Natural killer cell treated with Interleukin-12 subunit alpha and Interleukin-12 subunit beta and Interleukin-15 and Interleukin-18, amount 100 ng/mL, for 72 hours (primary cell): ENCODE data around the gene SMIM7. TPM values are rescaled to one million over a fixed set of nuclear protein-coding genes. Genes with fewer than 3 reads are reported as not detected.
A peak's percentile ranks its signal among the peaks of the same experiment; 100 is the strongest.
"Not testable (repeated sequence)": the region's sequence is repeated elsewhere in the genome, so short reads cannot be mapped to it uniquely, and the experiment has no call there.

Experiments used
- ATAC-seq, 2 donors: fragments of 150-1000 bp; cut with Tn5 transposase in 1 of 2; sonication (Bioruptor Pico), chemical (Tn5 transposase) in 1 of 2; 2 replicates each; pipeline ENCODE4 v1.10.0; 2021
- DNase-seq: peaks from one replicate; pipeline ENCODE4 v3.0.0; 2022; ENCODE audit warnings: low spot score
- H3K27ac Mint-ChIP-seq, 2 donors: 1 replicate in 1 of 2; 2 replicates in 1 of 2; pipeline ENCODE4 v1.8.0; 2022; ENCODE audit warnings: mixed read lengths in 2 of 2, mild to moderate bottlenecking in 1 of 2, moderate library complexity in 1 of 2
- H3K27me3 Mint-ChIP-seq, 2 donors: 1 replicate in 1 of 2; 2 replicates in 1 of 2; pipeline ENCODE4 v1.8.0; 2022; ENCODE audit warnings: mixed read lengths in 2 of 2
- H3K36me3 Mint-ChIP-seq: one replicate; pipeline ENCODE4 v1.8.0; 2022; ENCODE audit warnings: mixed read lengths
- H3K4me1 Mint-ChIP-seq, 2 donors: 1 replicate in 1 of 2; 2 replicates in 1 of 2; pipeline ENCODE4 v1.8.0; 2022; ENCODE audit warnings: low read depth in 2 of 2, mixed read lengths in 2 of 2, mild to moderate bottlenecking in 1 of 2
- H3K4me3 Mint-ChIP-seq: one replicate; pipeline ENCODE4 v1.8.0; 2022; ENCODE audit warnings: mixed read lengths
- H3K9me3 Mint-ChIP-seq: 2 replicates; pipeline ENCODE4 v1.8.0; 2022; ENCODE audit warnings: mixed read lengths
- total RNA-seq, 2 donors: library from RNA; stranded (reverse); gene quantifications; one replicate each; pipeline ENCODE4 v1.2.3, GENCODE V29; 2022

SMIM7 gene
- total RNA-seq, 2 donors from 2014 or later: 53.8 to 75.5 TPM

- Mint-ChIP-seq H3K36me3 (no peaks in the 10 kb centered on the region), H3K4me1 (no peaks in the 10 kb centered on the region), H3K9me3 (no peaks in the 10 kb centered on the region), H3K4me3 (no peak overlapping the region), H3K27ac (no peak overlapping the region), H3K27me3 (no peaks in the 10 kb centered on the region)
- ATAC-seq (no peak), DNase-seq (no peak)
Measured at GRCh38 chr19:16670291-16670690, 10.3 kb upstream of the SMIM7 start.

- H3K36me3 Mint-ChIP-seq, DNase-seq, H3K27ac Mint-ChIP-seq, H3K4me1 Mint-ChIP-seq, H3K4me3 Mint-ChIP-seq, H3K27me3 Mint-ChIP-seq, ATAC-seq, H3K9me3 Mint-ChIP-seq: not testable (repeated sequence)
Measured at GRCh38 chr19:16668702-16669101, 8.8 kb upstream of the SMIM7 start.

- Mint-ChIP-seq H3K9me3 (no peaks in the 10 kb centered on the region), H3K27ac (no peak overlapping the region), H3K4me3 (no peak overlapping the region), H3K36me3 (no peaks in the 10 kb centered on the region), H3K4me1 (peaks cover 0 to 4% of the 10 kb centered on the region in 2 donors), H3K27me3 (no peaks in the 10 kb centered on the region)
- no peak for ATAC-seq
- DNase-seq: no peak
Measured at GRCh38 chr19:16668176-16668575, 8.2 kb upstream of the SMIM7 start.

DNA sequence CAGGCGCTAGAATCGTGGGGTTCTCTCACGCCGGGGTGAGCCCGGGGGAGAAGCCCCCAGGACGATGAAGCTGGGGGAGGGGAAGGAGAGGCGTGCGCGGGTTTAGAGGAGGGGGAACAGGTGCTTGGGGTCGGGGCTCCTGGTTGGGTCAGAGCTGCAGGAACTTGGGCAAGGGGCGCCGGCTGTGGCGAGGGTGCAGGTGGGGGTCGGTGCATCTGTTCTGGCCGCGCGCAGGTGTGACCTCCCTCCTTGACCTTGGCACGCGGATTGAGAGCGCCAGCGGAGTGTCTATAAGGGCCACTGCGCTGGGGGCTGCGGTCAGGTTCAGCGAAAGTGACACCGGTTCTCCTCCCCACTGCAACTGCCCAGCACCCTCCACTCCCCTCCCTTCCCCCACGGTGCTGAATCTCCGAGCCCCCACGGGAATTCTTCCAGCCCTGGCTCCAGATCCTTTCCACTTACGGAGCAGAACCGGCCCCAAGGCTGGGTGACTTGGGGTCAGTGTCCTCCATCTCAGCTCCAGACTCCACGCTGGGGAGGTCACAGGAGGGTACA, 1.6 kb upstream of the SMIM7 start:
- no peaks in the 10 kb centered on the region for H3K9me3 Mint-ChIP-seq
- peaks cover 18 to 25% of the 10 kb centered on the region in 2 donors for H3K4me1 Mint-ChIP-seq
- peaks cover 5% of the 10 kb centered on the region for H3K36me3 Mint-ChIP-seq
- peak overlapping the region; percentile 69 for H3K4me3 Mint-ChIP-seq
- DNase-seq (peak; percentile 62), ATAC-seq (no peak)
- no peak overlapping the region for H3K27ac Mint-ChIP-seq
- no peaks in the 10 kb centered on the region for H3K27me3 Mint-ChIP-seq

GRCh38 chr19:16660763-16661479, 977 bp upstream of the SMIM7 start, which contains the start of gene TMEM38A:
TSS of gene TMEM38A (plus strand) at chr19:16661139. CDS start at chr19:16661218, 79 bp downstream.
- Mint-ChIP-seq H3K36me3 (peaks cover 5% of the 10 kb centered on the region), H3K27ac (peak within 1 kb of the TSS; percentile 81 to 98), H3K4me1 (peaks cover 18 to 30% of the 10 kb centered on the region in 2 donors), H3K9me3 (no peaks in the 10 kb centered on the region), H3K27me3 (no peaks in the 10 kb centered on the region), H3K4me3 (peak within 1 kb of the TSS; percentile 89)
- peak; percentile 29 to 48 for ATAC-seq
- peak; percentile 79 for DNase-seq

DNA sequence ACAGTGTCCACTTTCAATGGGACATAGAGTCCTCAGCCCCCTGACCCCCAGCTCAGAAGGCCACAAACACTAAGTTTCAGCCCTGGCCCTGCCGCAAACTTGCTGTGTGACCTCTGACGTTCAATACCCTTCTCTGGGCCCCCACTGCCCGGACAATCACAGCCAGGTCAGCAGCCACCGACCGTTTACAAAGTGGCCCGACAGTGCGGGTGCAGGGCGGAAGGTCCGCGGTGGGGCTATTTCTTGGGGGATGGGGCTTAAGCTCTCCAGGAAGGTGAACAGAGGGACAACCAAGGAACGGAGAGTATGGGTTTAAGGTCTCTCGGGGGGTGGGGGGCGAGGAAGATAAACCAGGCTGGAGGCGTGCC, 496 bp downstream of the SMIM7 start:
- DNase-seq (no peak), ATAC-seq (no peak)
- peaks cover 18 to 31% of the 10 kb centered on the region in 2 donors for H3K4me1 Mint-ChIP-seq

GRCh38 chr19:16657384-16657783, 2.6 kb downstream of the SMIM7 start:
- Mint-ChIP-seq H3K36me3 (peaks cover 15% of the 10 kb centered on the region), H3K4me3 (peak overlapping the region; percentile 17), H3K4me1 (peaks cover 18 to 38% of the 10 kb centered on the region in 2 donors), H3K27ac (no peak overlapping the region), H3K27me3 (no peaks in the 10 kb centered on the region), H3K9me3 (no peaks in the 10 kb centered on the region)
- ATAC-seq (no peak), DNase-seq (no peak)

More for the DNA sequence above, 496 bp downstream of the SMIM7 start:
- H3K9me3 Mint-ChIP-seq: no peaks in the 10 kb centered on the region
- H3K4me3 Mint-ChIP-seq: peak overlapping the region; percentile 89
- H3K27ac Mint-ChIP-seq: peak overlapping the region; percentile 81 to 98
- peaks cover 5% of the 10 kb centered on the region for H3K36me3 Mint-ChIP-seq
- H3K27me3 Mint-ChIP-seq: no peaks in the 10 kb centered on the region

DNA sequence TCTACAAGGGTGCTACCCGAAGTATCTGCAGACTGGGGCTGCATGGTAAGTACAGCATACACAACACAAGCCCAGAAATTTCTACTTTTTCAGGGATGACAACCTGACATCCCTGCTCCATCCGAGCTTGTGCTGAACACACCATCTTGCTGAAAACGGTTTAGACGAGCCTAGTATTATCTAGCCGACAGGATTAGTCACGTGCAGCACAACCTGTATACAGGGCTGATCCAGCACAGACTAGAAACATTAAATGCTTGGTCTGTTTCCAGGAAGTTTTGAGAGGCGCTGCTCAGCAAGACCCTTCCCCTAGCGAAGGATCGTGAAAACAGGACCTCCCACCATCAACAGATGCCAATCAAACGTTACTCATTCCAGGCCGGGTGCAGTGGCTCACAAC, 4.2 kb downstream of the SMIM7 start:
- Mint-ChIP-seq H3K4me3 (no peak overlapping the region), H3K27ac (no peak overlapping the region), H3K4me1 (peaks cover 18 to 42% of the 10 kb centered on the region in 2 donors), H3K36me3 (peaks cover 24% of the 10 kb centered on the region), H3K9me3 (no peaks in the 10 kb centered on the region), H3K27me3 (no peaks in the 10 kb centered on the region)
- DNase-seq (no peak), ATAC-seq (no peak)

GRCh38 chr19:16654627-16655026, 5.3 kb downstream of the SMIM7 start:
- Mint-ChIP-seq H3K4me1 (peaks cover 18 to 47% of the 10 kb centered on the region in 2 donors), H3K9me3 (no peaks in the 10 kb centered on the region), H3K27ac (peak overlapping the region in 1 of 2 donors; percentile 48), H3K4me3 (no peak overlapping the region), H3K27me3 (no peaks in the 10 kb centered on the region), H3K36me3 (peaks cover 24% of the 10 kb centered on the region)
- no peak for DNase-seq
- no peak for ATAC-seq

DNA sequence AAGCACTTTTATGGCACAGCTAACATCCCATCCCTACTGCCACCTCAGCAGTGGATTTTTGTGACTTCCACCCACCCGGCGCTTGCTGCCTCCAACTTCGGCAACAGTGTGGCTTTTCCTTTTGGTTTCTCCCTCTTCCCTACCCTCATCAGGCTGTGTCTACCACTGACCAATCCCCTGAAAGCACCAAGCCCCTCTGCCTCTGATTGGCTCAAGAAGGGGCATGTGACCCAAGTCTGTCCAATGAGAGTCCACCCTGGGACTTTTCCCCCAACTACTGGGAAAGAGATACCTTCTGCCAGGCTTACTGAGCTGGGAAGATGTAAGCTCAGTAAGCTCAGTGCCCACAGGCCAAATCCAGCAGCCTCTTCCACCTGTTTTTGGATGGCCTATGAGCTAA, 5.8 kb downstream of the SMIM7 start:
- Mint-ChIP-seq H3K4me3 (no peak overlapping the region), H3K27ac (peak overlapping the region in 1 of 2 donors; percentile 48), H3K27me3 (no peaks in the 10 kb centered on the region), H3K9me3 (no peaks in the 10 kb centered on the region), H3K36me3 (peaks cover 24% of the 10 kb centered on the region), H3K4me1 (peaks cover 18 to 45% of the 10 kb centered on the region in 2 donors)
- DNase-seq (no peak), ATAC-seq (peak in 1 of 2 donors; percentile 41)

- ATAC-seq (no peak), DNase-seq (no peak)
- Mint-ChIP-seq H3K9me3 (no peaks in the 10 kb centered on the region), H3K4me3 (no peak overlapping the region), H3K27ac (peak overlapping the region in 1 of 2 donors; percentile 34), H3K4me1 (peaks cover 6 to 35% of the 10 kb centered on the region in 2 donors), H3K36me3 (peaks cover 19% of the 10 kb centered on the region), H3K27me3 (no peaks in the 10 kb centered on the region)
Measured at GRCh38 chr19:16652854-16653253, 7.1 kb downstream of the SMIM7 start.

GRCh38 chr19:16651421-16652188, 8.3 kb downstream of the SMIM7 start:
- ATAC-seq, H3K27ac Mint-ChIP-seq: not testable (repeated sequence)

GRCh38 chr19:16650821-16651220, 9.1 kb downstream of the SMIM7 start:
- H3K4me1 Mint-ChIP-seq: peaks cover 0 to 22% of the 10 kb centered on the region in 2 donors
- no peak for DNase-seq
- H3K4me3 Mint-ChIP-seq: no peak overlapping the region
- no peaks in the 10 kb centered on the region for H3K27me3 Mint-ChIP-seq
- H3K27ac Mint-ChIP-seq: no peak overlapping the region
- peaks cover 19% of the 10 kb centered on the region for H3K36me3 Mint-ChIP-seq
- ATAC-seq: no peak
- H3K9me3 Mint-ChIP-seq: no peaks in the 10 kb centered on the region

More at GRCh38 chr19:16651421-16652188, 8.3 kb downstream of the SMIM7 start:
- Mint-ChIP-seq H3K36me3 (peaks cover 19% of the 10 kb centered on the region), H3K4me1 (peaks cover 0 to 29% of the 10 kb centered on the region in 2 donors)
- not testable (repeated sequence) for H3K4me3 Mint-ChIP-seq, H3K9me3 Mint-ChIP-seq, DNase-seq, H3K27me3 Mint-ChIP-seq

DNA sequence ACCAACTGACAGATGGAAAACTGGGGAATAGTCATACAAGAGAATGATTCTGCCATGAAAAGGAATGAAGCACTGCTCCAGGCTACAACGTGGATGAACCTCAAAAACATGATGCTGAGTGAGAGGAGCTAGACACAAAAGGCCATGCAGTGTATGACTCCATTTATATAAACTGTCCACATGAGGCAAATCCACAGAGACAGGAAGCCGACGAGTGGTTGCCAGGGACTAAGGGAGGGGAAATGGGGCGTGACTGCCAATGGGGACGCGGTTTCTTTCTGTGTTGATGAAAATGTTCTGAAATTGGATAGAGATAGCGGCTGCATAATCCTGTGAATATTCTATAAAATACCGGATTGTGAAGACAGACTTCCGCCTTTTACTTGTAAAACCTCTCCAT, 10.2 kb downstream of the SMIM7 start:
- H3K4me3 Mint-ChIP-seq: no peak overlapping the region
- H3K9me3 Mint-ChIP-seq: no peaks in the 10 kb centered on the region
- H3K4me1 Mint-ChIP-seq: peaks cover 0 to 22% of the 10 kb centered on the region in 2 donors
- no peaks in the 10 kb centered on the region for H3K27me3 Mint-ChIP-seq
- DNase-seq (no peak), ATAC-seq (no peak)
- H3K36me3 Mint-ChIP-seq: peaks cover 19% of the 10 kb centered on the region
- no peak overlapping the region for H3K27ac Mint-ChIP-seq
